Hair follicular keratinocyte (primary cell): ENCODE results near the gene RAB7A. TPM values are rescaled to one million over a fixed set of nuclear protein-coding genes. Genes with fewer than 3 reads are reported as not detected.

Experiments
- total RNA-seq: library from RNA; depleted of rRNA; stranded (reverse); fragments of >200 nt; gene quantifications from 2 replicates; pipeline ENCODE4 v1.2.3, GENCODE V29; 2015

The RAB7A gene
- 67.9 and 78.6 TPM in 2 replicates for total RNA-seq

DNA sequence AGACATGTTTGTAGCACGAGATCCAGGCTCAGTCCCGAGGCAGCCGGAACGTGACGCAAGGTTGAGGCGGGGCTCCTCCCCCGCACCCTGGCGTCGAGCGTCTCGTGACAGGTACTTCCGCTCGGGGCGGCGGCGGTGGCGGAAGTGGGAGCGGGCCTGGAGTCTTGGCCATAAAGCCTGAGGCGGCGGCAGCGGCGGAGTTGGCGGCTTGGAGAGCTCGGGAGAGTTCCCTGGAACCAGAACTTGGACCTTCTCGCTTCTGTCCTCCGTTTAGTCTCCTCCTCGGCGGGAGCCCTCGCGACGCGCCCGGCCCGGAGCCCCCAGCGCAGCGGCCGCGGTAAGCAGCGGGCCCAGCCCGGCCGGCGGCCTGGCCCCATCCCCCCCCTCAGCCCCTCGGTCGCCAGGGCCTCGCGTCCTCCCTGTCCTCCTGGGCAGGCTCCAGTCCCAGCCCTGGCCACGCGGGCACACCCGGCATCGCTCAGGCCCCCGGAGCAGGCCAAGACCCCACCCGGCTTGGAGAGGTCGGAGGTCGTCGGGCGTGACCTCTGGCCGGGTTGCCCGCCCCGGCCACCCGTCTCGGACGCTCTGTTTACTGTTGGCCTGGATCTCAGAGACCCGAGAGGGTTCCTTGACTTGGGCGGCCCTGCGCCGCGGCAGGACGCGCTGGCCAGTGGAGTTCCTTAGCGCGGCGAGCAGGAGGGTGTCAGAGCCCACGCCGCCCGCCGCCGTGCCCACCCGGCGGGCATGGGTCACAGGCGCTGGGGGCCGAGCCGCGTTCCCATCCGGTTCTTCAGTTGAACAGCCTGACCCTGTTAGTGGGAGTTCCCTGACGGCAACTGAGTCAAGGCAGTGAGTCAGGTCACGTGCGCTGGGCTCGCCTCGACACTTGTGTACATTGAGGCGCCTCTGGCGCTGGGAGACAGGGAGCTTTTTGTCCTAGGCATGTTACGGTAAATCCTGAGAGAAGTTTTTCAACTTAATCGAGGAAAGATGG lies at the start of gene RAB7A:
RAB7A (plus strand) TSS at position 161 of the 994 bp plus-strand sequence. CDS start 69,185 bp downstream, outside the sequence.

Other genes starting within 250 kb of the RAB7A start
- not detected in 2 replicates for gene GATA2, start 233.0 kb upstream of the RAB7A start, total RNA-seq
- gene RPN1, start 75.4 kb upstream of the RAB7A start, total RNA-seq = 385 and 409 TPM in 2 replicates
- gene ACAD9, start 153.4 kb downstream of the RAB7A start, total RNA-seq = 27.6 and 39.4 TPM in 2 replicates